DMS 273 treated with DMSO at 0.1 percent for 48 hours (cell line): ENCODE data around the gene ADK.
A peak's percentile ranks its signal among the peaks of the same experiment; 100 is the strongest.
"Not testable (repeated sequence)": the region's sequence is repeated elsewhere in the genome, so short reads cannot be mapped to it uniquely, and the experiment has no call there.

Experiments
- DNase-seq: peaks from one replicate; lab custom pipeline; 2025; lab: John Stamatoyannopoulos, UW

ADK gene

DNA sequence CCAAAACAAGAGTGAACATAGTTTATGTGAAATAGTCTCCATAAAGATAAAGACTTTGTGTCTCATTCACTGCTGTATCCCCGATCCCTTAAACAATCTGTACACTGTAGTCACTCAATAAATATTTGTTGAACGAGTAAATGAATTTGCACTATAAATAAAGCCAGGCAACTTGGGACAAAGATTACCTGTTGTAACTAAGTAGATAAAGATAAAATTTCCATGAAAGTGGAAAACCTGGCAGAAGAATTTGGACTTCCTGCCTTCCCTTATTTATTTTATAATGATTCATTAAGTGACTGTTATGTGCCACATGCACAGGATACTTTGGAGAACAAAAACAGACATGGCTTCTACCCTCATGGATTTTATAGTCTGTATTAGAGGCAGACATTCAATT, 397.7 kb downstream of the ADK start:
- no peak for DNase-seq

DNA sequence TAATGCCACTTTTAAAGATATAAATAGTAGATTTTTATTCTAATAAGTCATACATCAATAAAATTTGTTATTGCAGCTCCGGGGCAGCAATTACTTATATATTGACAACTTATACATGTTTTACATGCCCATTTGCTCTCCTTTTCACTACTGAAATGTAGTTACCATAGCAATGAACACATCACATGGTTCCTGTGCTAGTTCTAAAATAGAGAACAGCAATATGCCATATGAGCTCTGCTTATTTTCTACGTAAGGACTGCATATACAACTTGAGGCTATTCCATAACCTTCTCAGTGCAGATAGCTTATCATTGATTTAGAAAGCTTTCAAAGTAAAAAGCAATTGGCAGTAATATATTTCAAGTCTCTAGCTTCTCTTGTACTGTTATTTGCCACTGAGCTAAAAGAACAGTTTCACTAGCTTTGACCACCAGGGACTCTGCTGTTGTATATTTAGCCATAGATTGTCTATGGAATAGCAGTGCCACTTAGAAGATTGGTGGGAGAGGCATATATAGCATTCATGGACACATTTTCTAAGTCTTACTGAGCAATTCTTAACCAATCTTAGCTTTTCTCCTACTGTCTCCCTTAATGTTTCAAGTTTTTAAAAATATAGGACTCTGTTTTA, 405.2 kb downstream of the ADK start:
- DNase-seq: no peak

DNA sequence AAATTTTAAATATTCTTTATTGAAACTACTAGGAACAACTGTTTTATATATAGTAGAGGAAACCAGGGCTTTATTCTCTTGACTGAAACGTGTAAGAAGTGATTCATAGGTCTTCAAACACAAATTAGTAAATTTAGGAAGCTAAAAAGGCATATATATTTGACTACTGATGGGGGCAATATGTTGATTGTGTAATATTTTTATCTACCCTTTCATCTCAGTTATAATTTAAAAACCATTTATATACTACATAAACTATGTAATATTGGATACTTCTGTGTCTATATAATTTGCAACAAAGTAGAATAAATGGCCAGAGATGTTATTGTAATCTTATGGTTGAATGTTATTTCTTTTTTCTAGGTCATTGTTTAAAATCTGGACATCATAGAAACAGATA, 406.1 kb downstream of the ADK start:
- no peak for DNase-seq

DNA sequence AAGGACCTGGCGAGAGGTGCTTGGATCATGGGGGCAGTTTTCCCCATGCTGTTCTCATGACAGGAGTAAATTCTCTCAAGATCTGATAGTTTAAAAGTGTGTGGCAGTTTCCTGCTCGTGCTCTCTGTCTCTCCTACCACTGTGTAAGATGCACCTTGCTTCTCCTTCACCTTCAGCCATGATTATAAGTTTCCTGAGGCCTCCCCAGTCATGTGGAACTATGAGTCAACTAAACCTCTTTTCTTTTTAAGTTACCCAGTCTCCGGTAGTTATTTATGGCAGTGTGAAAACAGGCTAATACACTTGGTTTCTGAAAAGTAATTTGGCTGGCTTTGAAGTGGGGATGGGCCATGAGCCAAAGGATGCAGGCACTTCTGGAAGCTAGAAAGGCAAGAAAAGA, 407.4 kb downstream of the ADK start:
- no peak for DNase-seq

DNA sequence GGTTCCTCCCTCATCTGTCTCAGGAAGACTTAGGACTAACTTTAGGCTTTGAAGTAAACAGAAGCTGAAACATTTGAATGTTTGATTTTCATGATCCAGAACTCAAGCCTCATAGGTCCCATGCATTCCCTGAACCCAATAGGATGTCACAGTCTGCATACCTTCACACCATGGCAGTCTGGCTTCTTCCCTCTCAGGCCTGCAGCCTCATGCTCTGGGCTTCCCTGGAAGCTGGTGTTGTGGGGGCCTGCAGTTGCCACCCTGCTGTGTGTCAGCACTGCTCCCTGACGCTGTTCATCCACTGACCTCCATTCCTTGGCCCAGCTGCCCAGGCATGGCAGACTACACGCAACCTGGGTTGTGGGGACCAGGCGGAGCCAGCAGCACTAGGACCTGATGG, 407.9 kb downstream of the ADK start:
- no peak for DNase-seq

DNA sequence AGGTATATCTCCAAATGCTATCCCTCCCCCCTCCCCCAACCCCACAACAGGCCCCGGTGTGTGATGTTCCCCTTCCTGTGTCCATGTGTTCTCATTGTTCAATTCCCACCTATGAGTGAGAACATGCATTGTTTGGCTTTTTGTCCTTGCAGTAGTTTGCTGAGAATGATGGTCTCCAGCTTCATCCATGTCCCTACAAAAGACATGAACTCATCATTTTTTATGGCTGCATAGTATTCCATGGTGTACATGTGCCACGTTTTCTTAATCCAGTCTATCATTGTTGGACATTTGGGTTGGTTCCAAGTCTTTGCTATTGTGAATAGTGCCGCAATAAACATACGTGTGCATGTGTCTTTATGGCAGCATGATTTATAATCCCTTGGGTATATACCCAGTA, 417.9 kb downstream of the ADK start:
- not testable (repeated sequence) for DNase-seq

DNA sequence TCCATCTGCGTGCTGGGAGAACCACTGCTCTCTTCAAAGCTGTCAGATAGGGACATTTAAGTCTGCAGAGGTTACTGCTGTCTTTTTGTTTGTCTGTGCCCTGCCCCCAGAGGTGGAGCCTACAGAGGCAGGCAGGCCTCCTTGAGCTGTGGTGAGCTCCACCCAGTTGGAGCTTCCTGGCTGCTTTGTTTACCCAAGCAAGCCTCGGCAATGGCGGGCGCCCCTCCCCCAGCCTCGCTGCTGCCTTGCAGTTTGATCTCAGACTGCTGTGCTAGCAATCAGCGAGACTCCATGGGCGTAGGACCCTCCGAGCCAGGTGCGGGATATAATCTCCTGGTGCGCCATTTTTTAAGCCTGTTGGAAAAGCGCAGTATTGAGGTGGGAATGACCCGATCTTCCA, 422.5 kb downstream of the ADK start:
- DNase-seq: not testable (repeated sequence)

DNA sequence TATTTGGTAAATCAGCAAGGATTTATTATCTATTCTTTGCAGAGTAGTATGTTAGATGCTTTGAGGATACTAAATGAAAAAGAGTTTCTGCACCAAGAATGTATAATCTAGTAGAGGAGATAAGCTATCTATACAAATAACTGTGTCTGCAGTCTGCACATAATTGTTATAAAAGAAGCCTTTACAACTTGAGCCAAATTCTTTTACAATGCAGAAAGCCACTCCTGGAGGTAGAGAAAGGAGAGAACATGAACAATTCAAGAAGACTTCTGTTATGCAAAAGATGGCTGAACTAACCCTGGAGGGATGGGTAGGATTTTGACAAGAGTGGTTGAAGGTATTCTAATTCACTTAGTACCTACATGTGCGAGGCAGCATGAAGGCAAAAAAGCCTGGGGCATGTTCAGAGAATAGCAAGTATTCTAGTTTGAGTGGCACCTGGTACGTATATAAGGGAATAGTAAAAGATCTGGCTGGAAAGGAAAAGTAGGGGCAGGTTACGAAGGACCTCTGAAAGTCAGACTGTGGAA, 424.2 kb downstream of the ADK start:
- DNase-seq: no peak

DNA sequence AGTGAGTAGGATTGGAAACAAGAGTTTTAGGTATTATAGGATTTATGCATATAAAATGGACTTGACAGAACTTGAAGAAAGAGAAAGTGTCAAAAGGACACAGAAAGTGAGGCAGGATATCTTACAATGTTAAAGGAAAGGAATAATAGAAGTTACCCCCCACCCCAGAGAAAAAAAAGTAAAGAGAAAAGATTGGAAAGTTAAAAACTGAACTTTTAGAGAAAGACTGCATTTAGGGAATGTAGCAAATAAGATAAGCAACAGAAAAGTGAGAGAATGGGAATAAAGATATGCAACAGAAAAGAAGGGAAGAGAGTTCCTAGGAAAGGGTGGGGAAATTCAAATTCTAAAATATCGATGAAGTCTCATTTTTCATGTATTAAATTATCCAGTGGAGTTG, 424.9 kb downstream of the ADK start:
- DNase-seq: no peak

DNA sequence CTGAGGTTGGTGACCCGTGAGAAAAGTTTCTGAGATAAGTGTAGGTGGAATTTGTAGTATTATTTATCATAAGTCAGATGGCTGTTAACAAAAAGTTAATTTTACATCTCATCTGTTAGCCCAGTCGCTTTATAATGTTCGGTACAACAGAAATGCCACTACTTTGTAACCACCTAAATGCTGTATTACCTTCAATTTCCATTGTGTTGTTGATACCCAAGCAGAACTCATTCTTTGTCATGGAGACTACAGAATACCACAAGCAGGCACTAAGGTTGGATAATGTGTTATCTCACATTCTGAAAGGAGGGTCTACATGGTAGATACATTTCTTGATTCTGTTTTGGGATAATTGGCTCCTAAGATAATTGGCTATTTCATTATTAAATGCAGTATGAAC, 425.6 kb downstream of the ADK start:
- DNase-seq: no peak

DNA sequence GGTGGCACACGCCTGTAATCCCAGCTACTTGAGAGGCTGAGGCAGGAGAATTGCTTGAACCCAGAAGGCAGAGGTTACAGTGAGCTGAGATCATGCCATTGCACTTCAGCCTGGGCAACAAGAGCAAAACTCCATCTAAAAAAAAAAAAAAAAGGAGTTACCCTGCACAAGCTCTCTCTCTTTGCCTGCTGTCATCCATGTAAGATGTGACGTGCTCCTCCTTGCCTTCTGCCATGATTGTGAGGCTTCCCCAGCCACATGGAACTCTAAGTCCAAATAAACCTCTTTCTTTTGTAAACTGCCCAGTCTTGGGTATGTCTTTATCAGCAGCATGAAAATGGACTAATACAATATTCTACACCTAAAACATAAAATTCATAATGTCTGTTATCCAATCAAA, 429.4 kb downstream of the ADK start:
- DNase-seq: not testable (repeated sequence)

DNA sequence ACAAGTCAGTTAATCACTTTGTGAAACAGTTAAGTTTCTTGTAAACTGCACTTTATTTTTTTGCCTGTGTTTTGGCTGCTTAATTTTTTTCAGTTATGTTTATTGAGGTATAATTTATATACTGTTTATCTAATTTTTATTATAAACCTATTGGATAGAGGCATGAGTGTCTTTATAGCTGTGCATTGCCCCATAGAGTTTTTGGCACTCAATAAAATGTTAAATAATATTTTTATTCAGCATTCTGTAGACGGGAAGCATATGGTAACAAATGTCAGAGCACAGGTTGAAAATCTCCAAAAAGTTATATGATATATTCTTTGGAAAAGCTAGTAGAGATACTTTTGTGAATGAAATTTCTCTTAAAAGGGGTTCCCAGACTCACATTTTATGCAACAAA, 431.5 kb downstream of the ADK start:
- DNase-seq: no peak

DNA sequence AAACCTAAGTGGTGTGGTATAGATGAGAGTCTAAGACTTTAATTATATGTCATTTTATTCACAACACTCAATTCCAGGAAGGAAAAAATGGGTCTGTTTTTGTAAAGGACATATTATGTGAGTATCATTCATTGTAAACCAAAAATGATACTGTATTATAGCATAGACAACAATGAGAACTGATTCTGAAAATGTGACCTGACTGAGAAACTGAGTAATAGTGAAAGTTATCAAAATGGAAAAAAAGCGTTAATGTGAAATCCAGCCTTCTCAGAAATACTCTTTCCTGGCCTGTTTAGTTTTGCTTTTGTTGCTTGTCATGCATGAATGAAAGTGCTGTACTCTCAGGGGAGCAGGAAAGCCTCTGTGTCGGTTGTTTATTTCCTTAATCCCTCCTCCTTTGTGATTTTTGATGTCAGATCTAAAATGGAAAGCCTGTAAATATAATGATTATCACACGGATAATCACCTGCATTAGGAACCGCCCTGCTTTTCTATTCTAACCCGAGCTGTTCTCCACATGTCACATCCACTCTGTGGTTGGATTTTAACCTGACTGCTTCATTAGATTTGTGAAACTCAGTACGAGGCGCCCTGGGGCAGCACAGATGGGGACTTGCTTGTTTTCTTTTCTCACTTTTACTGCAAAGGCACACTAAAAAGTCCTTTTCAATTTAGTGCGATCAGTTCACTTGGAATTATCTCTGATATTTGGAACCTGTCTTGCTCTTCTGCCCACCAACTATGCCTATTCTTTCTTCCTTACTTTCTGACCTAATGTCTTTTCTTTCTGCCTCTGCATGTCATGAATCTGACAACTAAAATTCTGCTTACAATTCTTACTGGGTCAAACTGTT, 434.4 kb downstream of the ADK start:
- peak; percentile 60 for DNase-seq

DNA sequence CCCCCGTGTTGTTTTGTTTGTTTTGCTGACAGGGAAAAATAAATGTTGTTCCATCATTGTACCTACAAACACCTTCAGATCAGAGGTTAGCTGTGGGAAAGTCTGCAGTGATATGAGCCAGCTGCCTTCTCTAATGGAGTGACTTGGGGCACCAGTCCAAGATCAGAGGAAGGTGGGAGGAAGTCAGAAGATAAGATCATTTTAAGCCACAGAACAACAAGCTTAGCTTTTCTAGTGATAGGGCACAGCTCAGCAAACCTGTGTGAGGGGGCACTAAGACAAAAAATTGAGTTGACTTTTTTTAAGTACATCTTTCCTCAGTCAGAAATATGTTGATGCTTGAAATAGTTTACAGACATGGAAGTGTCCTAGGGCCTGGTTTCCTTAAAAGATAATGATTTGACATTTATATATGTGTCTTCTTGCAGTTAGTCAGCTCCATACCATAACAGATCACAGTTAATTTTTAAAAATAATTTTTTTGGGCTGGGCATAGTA, 435.1 kb downstream of the ADK start:
- peak; percentile 16 for DNase-seq

DNA sequence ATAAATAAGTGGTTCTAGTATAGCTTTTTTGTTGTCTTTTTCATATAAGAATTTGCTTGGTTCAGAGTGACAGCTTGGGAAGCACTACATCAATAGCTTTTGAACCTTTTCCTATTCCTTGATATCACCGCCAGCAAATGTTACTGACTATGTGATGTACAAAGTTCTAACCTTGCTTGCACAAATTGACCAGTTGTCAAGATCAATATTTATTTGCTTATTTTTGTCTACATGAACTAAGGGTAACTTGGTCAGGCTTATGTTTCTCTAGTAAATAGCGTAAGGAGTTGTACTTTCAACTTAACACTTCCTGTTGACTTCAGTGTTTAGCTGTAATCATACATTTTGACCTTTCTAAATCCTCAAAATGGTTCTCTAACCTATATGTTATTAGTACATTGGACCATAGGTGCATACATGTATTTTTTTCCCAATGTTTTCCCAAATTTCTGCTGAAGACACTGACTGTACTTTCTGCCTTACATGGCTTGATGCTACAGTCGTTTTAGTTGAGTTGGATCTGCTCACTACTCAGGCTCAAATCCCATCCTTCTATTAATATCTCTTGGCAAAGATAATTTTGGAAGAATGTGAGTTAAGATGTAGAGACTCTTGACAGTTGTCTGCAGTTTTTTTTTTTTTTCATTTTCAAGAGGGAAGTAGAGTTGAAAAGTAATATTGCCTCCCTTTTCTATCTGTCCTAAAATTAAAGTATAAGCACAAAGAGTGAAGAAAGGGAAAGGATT, 436.3 kb downstream of the ADK start:
- no peak for DNase-seq

DNA sequence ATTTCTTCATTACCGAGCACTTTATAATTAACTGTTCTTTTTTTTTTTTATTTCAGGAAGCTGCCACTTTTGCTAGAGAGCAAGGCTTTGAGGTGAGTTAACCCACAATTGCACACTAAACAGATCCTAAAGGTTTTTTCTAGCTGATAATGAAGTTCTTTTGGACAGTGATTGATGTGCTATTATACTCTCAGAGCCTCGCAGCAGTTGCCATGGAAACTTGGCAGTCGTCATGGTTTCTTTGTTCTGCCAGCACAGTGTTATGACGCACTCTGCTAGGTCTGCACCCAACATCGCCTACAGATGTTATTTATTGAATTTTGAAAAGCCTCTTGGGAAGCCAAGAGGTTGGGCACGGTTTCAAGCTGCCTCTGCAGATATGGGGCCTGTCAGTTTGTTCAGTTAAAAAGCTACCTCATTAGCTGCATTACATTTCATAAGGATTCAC, 438.2 kb downstream of the ADK start:
- peak; percentile 87 for DNase-seq

DNA sequence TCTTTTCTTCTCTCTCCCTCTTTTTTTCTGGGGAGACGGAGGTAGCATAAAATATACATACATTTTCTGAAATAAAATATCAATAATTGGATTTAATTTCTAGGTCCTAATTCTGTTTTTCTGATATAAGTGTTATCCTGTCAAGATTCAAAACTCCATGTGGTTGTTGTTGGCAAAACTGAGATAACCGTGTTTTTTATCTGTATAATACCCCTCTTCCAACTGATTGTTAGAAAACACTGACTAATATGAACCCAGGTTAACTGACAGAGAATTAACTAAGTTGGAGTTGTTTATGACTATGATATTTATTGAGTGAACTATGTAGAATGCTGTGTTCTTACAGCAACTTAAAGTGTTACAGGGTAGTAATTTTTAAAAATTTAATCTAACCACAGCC, 438.8 kb downstream of the ADK start:
- no peak for DNase-seq

DNA sequence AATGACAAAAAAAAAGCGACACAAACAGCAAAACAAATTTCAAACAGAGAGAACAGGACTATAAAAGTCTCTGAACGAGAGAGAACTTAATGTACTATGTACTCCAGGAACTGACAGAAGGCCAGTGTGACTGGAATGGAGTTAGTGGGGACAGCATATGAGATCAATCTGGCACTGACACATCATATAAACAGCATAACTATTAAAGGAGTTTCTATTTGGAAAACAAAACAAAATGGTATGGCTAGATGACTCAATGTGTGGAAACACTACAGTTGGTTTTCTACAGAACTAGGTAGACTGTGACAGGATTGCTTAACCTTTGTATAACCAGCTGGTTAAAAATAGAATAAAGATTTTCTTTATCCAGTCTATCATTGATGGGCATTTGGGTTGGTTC, 442.4 kb downstream of the ADK start:
- no peak for DNase-seq

DNA sequence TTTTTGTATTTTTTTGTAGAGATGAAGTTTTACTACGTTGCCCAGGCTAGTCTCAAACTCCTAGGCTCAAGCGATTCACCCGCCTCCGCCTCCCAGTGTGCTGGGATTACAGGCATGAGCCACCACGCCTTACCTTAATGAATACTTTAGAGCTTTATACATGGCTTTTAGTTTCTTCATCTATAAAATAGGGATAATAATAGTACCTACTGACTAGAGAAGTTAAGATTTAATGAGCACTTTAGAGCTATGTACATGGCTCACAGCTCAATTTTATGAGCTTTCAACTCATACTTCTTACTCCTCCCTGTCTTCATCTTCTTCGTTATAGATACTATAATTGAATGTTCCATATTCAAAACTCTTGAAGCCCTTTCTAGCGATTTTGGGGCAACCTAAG, 445.7 kb downstream of the ADK start:
- no peak for DNase-seq

DNA sequence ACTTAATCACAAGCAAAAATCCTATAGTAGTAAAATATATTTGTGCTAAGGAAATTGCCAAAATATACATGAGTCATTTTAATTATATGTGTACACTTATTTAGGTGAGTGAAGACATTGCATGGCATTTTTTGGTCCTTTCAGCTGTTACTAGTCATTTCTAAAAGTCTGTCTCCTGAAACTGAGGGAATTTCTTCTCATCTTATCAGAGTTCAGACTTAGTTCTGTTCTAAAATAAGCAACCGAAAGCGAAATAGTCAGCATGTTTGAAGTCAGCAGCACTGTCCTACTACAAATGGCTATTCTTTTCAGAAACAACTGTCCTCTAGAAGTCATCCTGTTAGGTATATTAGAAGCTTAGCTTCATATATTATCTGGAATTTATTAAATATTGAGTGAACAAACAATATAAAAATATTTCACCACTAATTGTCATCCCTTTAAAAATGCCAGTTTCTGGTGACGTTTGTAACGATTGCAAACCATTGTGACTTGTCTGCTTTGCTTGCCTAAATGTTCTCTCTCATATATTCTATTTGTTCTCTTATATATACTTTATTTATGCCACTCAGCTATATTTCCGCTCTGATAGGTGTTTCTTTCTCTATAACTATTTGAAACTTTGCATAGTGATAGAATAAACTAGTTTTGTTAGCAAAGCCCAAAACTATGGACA, 448.0 kb downstream of the ADK start:
- DNase-seq: no peak

DNA sequence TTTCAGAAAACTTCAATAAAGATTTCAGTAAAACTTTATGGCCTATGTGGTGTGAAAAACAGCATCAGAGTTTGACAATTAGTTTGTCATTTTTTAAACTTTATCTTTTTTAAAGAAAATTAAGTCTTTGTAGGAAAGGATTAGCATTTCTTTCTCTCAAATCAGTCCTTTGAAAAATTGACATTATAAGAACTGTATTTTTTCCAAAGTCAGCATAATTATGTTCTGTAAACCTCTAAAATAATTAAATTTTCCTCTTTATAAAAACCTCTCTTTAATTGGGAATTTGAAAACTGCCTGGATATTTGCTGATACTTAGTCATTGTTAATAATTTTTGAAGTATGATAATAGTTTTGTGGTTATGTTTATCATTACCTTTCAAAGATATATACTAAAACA, 448.7 kb downstream of the ADK start:
- DNase-seq: no peak

DNA sequence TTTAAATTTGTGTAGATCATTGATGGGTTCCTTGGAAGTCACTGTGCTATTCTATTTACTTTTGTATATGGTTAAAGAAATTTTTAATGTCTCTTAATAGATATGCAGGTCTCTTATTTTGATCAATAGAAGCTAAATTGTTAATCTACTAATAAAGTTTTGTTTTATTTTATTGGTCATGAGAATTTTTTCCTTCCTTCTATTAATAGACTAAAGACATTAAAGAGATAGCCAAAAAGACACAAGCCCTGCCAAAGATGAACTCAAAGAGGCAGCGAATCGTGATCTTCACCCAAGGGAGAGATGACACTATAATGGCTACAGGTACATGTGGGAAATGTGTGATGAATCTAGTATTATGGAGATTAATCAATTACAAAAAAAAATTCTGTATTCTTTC, 449.1 kb downstream of the ADK start:
- no peak for DNase-seq
